Measurements from ENCODE around the gene OBSCN.

The OBSCN gene

GRCh38 chr1:228256626-228257375 is 49.0 kb downstream of the OBSCN start:
- H3K27ac ChIP-seq (replicated peaks), result no peak overlapping the region
- no peak for TF ChIP-seq REST (IDR thresholded peaks at IDR 0.05; ENCODE audit: insufficient replicate concordance, low read depth)
- no peak for TF ChIP-seq CTCF (IDR thresholded peaks at IDR 0.05; ENCODE audit: insufficient read depth, low read length)
- H3K4me3 ChIP-seq (replicated peaks; ENCODE audit: insufficient read depth, low read length), result no peak overlapping the region
- no peaks in the 10 kb centered on the region for H3K27me3 ChIP-seq (ENCODE audit: insufficient read depth, poor library complexity, severe bottlenecking)
- no peak for DNase-seq (ENCODE audit: low read depth in 1 of 2, low spot score in 1 of 2)

GRCh38 chr1:228258486-228258885 is 50.6 kb downstream of the OBSCN start:
- Histone ChIP-seq H3K27ac (replicated peaks) (no peak overlapping the region), H3K27me3 (ENCODE audit: insufficient read depth, poor library complexity, severe bottlenecking) (no peaks in the 10 kb centered on the region), H3K4me3 (replicated peaks; ENCODE audit: insufficient read depth, low read length) (no peak overlapping the region)
- TF ChIP-seq SPI1 (IDR thresholded peaks at IDR 0.05; ENCODE audit: borderline replicate concordance, low read depth), result no peak
- TF ChIP-seq POLR2AphosphoS5 (IDR thresholded peaks at IDR 0.05; ENCODE audit: low read depth), result no peak
- TF ChIP-seq REST (IDR thresholded peaks at IDR 0.05; ENCODE audit: insufficient replicate concordance, low read depth), result no peak
- TF ChIP-seq CTCF (IDR thresholded peaks at IDR 0.05; ENCODE audit: insufficient read depth, low read length), result no peak
- no peak for TF ChIP-seq GABPA (IDR thresholded peaks at IDR 0.05; ENCODE audit: low read depth)
- DNase-seq (ENCODE audit: low read depth in 1 of 2, low spot score in 1 of 2), result no peak

- no peak for DNase-seq (ENCODE audit: low read depth in 1 of 2, low spot score in 1 of 2)
- Histone ChIP-seq H3K4me3 (replicated peaks; ENCODE audit: insufficient read depth, low read length) (no peak overlapping the region), H3K27ac (replicated peaks) (no peak overlapping the region), H3K27me3 (ENCODE audit: insufficient read depth, poor library complexity, severe bottlenecking) (no peaks in the 10 kb centered on the region)
- no peak for TF ChIP-seq SPI1 (IDR thresholded peaks at IDR 0.05; ENCODE audit: borderline replicate concordance, low read depth)
- no peak for TF ChIP-seq POLR2AphosphoS5 (IDR thresholded peaks at IDR 0.05; ENCODE audit: low read depth)
- no peak for TF ChIP-seq GABPA (IDR thresholded peaks at IDR 0.05; ENCODE audit: low read depth)
- TF ChIP-seq CTCF (IDR thresholded peaks at IDR 0.05; ENCODE audit: insufficient read depth, low read length), result no peak
- TF ChIP-seq REST (IDR thresholded peaks at IDR 0.05; ENCODE audit: insufficient replicate concordance, low read depth), result no peak
These were observed 51.6 kb downstream of the OBSCN start for GRCh38 chr1:228259368-228259894.

All from HL-60 (cell line).